ENCODE data around the gene CNOT6L.

Gene CNOT6L

GRCh38 chr4:77692847-77693432, 126.2 kb downstream of the CNOT6L start:
- H3F3A ChIP-seq (ENCODE audit: low read depth), result no peaks in the 10 kb centered on the region
- no peaks in the 10 kb centered on the region for H3K27me3 ChIP-seq (ENCODE audit: insufficient read depth, low read length, poor library complexity, severe bottlenecking)
- no peaks in the 10 kb centered on the region for H3K4me1 ChIP-seq (ENCODE audit: insufficient read depth, low read length, poor library complexity, severe bottlenecking)
- H4K20me1 ChIP-seq (ENCODE audit: insufficient read depth, low read length, poor library complexity, severe bottlenecking), result no peaks in the 10 kb centered on the region
- no peaks in the 10 kb centered on the region for H3K79me2 ChIP-seq (ENCODE audit: insufficient read depth, low read length)
- H3K36me3 ChIP-seq (ENCODE audit: insufficient read depth, low read length), result no peaks in the 10 kb centered on the region
- H3K9me2 ChIP-seq (replicated peaks; ENCODE audit: low read depth, low read length), result no peaks in the 10 kb centered on the region
- H2AFZ ChIP-seq (ENCODE audit: low read length), result no peak overlapping the region
- TF ChIP-seq EZH2phosphoT487 (IDR thresholded peaks at IDR 0.05; ENCODE audit: borderline replicate concordance), result no peak
- no peak for TF ChIP-seq CTCF (conservative IDR thresholded peaks at IDR 0.05; ENCODE audit: low read length)
- no peak overlapping the region for H3K9ac ChIP-seq (ENCODE audit: low read depth, low read length, poor library complexity, severe bottlenecking)
- H3K9me3 ChIP-seq (ENCODE audit: insufficient read depth, low read depth, low read length), result no peaks in the 10 kb centered on the region
- no peak overlapping the region for H3K4me3 ChIP-seq (ENCODE audit: low read length, poor library complexity, severe bottlenecking)
- no peak overlapping the region for H3K4me2 ChIP-seq (ENCODE audit: low read depth, low read length, poor library complexity, severe bottlenecking)

GRCh38 chr4:77681792-77682191, 137.4 kb downstream of the CNOT6L start:
- H3K9me3 ChIP-seq (ENCODE audit: insufficient read depth, low read depth, low read length), result no peaks in the 10 kb centered on the region
- no peaks in the 10 kb centered on the region for H3K4me1 ChIP-seq (ENCODE audit: insufficient read depth, low read length, poor library complexity, severe bottlenecking)
- no peaks in the 10 kb centered on the region for H4K20me1 ChIP-seq (ENCODE audit: insufficient read depth, low read length, poor library complexity, severe bottlenecking)
- no peak overlapping the region for H3K4me3 ChIP-seq (ENCODE audit: low read length, poor library complexity, severe bottlenecking)
- no peaks in the 10 kb centered on the region for H3K9me2 ChIP-seq (replicated peaks; ENCODE audit: low read depth, low read length)
- no peaks in the 10 kb centered on the region for H3F3A ChIP-seq (ENCODE audit: low read depth)
- H3K27me3 ChIP-seq (ENCODE audit: insufficient read depth, low read length, poor library complexity, severe bottlenecking), result no peaks in the 10 kb centered on the region
- no peaks in the 10 kb centered on the region for H3K36me3 ChIP-seq (ENCODE audit: insufficient read depth, low read length)
- no peak overlapping the region for H2AFZ ChIP-seq (ENCODE audit: low read length)
- H3K9ac ChIP-seq (ENCODE audit: low read depth, low read length, poor library complexity, severe bottlenecking), result no peak overlapping the region
- no peaks in the 10 kb centered on the region for H3K79me2 ChIP-seq (ENCODE audit: insufficient read depth, low read length)
- TF ChIP-seq EZH2phosphoT487 (IDR thresholded peaks at IDR 0.05; ENCODE audit: borderline replicate concordance), result no peak
- no peak overlapping the region for H3K4me2 ChIP-seq (ENCODE audit: low read depth, low read length, poor library complexity, severe bottlenecking)

- no peak overlapping the region for H3K9ac ChIP-seq (ENCODE audit: low read depth, low read length, poor library complexity, severe bottlenecking)
- no peak overlapping the region for H3K4me2 ChIP-seq (ENCODE audit: low read depth, low read length, poor library complexity, severe bottlenecking)
- H3K4me1 ChIP-seq (ENCODE audit: insufficient read depth, low read length, poor library complexity, severe bottlenecking), result no peaks in the 10 kb centered on the region
- H3K36me3 ChIP-seq (ENCODE audit: insufficient read depth, low read length), result no peaks in the 10 kb centered on the region
- no peaks in the 10 kb centered on the region for H3F3A ChIP-seq (ENCODE audit: low read depth)
- no peak overlapping the region for H2AFZ ChIP-seq (ENCODE audit: low read length)
- no peaks in the 10 kb centered on the region for H3K9me3 ChIP-seq (ENCODE audit: insufficient read depth, low read depth, low read length)
- TF ChIP-seq EZH2phosphoT487 (IDR thresholded peaks at IDR 0.05; ENCODE audit: borderline replicate concordance), result no peak
- no peaks in the 10 kb centered on the region for H3K79me2 ChIP-seq (ENCODE audit: insufficient read depth, low read length)
- no peaks in the 10 kb centered on the region for H3K27me3 ChIP-seq (ENCODE audit: insufficient read depth, low read length, poor library complexity, severe bottlenecking)
- H3K9me2 ChIP-seq (replicated peaks; ENCODE audit: low read depth, low read length), result no peaks in the 10 kb centered on the region
- H4K20me1 ChIP-seq (ENCODE audit: insufficient read depth, low read length, poor library complexity, severe bottlenecking), result no peaks in the 10 kb centered on the region
- no peak overlapping the region for H3K4me3 ChIP-seq (ENCODE audit: low read length, poor library complexity, severe bottlenecking)
These were observed 142.3 kb downstream of the CNOT6L start for GRCh38 chr4:77676842-77677241.

GRCh38 chr4:77671051-77671450, 148.1 kb downstream of the CNOT6L start:
- Histone ChIP-seq H3K9ac (ENCODE audit: low read depth, low read length, poor library complexity, severe bottlenecking) (no peak overlapping the region), H4K20me1 (ENCODE audit: insufficient read depth, low read length, poor library complexity, severe bottlenecking) (no peaks in the 10 kb centered on the region), H3K9me2 (replicated peaks; ENCODE audit: low read depth, low read length) (no peaks in the 10 kb centered on the region), H3K4me3 (ENCODE audit: low read length, poor library complexity, severe bottlenecking) (no peak overlapping the region), H3F3A (ENCODE audit: low read depth) (no peaks in the 10 kb centered on the region), H3K27me3 (ENCODE audit: insufficient read depth, low read length, poor library complexity, severe bottlenecking) (no peaks in the 10 kb centered on the region), H3K79me2 (ENCODE audit: insufficient read depth, low read length) (no peaks in the 10 kb centered on the region), H3K4me1 (ENCODE audit: insufficient read depth, low read length, poor library complexity, severe bottlenecking) (no peaks in the 10 kb centered on the region), H2AFZ (ENCODE audit: low read length) (no peak overlapping the region), H3K36me3 (ENCODE audit: insufficient read depth, low read length) (no peaks in the 10 kb centered on the region), H3K4me2 (ENCODE audit: low read depth, low read length, poor library complexity, severe bottlenecking) (no peak overlapping the region), H3K9me3 (ENCODE audit: insufficient read depth, low read depth, low read length) (no peaks in the 10 kb centered on the region)
- no peak for TF ChIP-seq CTCF (conservative IDR thresholded peaks at IDR 0.05; ENCODE audit: low read length)

Data from Loucy (cell line).